B cell (primary cell): ENCODE data around the gene SLC17A4. TPM values are rescaled to one million over a fixed set of nuclear protein-coding genes. Genes with fewer than 3 reads are reported as not detected.

Experiments used
- ATAC-seq: fragments of 200-7000 bp; cut with Tn5 transposase; one replicate; pipeline ENCODE4 v1.10.0; 2021; ENCODE audit warnings: low read depth, mild to moderate bottlenecking, moderate number of reproducible peaks, moderate library complexity
- CTCF ChIA-PET: fragments of 350-600 bp; sonication (Branson Sonifier 250); formaldehyde crosslinking; loops from one replicate; lab custom pipeline; 2021; ENCODE audit warnings: antibody characterized with exemption, inconsistent platforms; lab: Charles Lee
- POLR2A ChIA-PET: fragments of 350-600 bp; sonication (Branson Sonifier 250); formaldehyde crosslinking; loops from one replicate; lab custom pipeline; 2021; ENCODE audit warnings: antibody characterized with exemption; lab: Charles Lee
- DNase-seq: peaks from one replicate; pipeline ENCODE4 v3.0.0; 2013
- H2AFZ ChIP-seq: 2 replicates; pipeline ENCODE4 v1.6.1; 2012; ENCODE audit warnings: mild to moderate bottlenecking, low read depth, low read length; ENCODE audit not compliant: insufficient read depth, poor library complexity, severe bottlenecking
- H3K27ac ChIP-seq, 2 donors: 1 replicate in 1 of 2; 2 replicates in 1 of 2; pipeline ENCODE4 v1.5.1; 2012 to 2013; ENCODE audit warnings: low read length in 2 of 2, mild to moderate bottlenecking in 2 of 2, moderate library complexity in 1 of 2
- H3K27me3 ChIP-seq, 4 experiments: fragments of 200-600 bp in 1 of 4; sonication (generic) in 1 of 4; replicated peaks in 1 of 4; 1 replicate in 2 of 4; 2 replicates in 2 of 4; pipeline versions ENCODE4 v1.6.1 to v1.7.0; 2013 to 2016; ENCODE audit warnings: low read length in 3 of 4, mild to moderate bottlenecking in 2 of 4, mixed read lengths in 1 of 4, moderate library complexity in 1 of 4; ENCODE audit not compliant: insufficient read depth in 4 of 4, control insufficient read depth in 3 of 4; ENCODE audit errors: control extremely low read depth in 1 of 4
- H3K36me3 ChIP-seq, 2 experiments: replicated peaks in 1 of 2; 1 replicate in 1 of 2; 2 replicates in 1 of 2; pipeline versions ENCODE4 v1.6.1 to v1.7.1; 2013; ENCODE audit warnings: low read length in 1 of 2; ENCODE audit not compliant: insufficient read depth in 2 of 2, control insufficient read depth in 1 of 2; ENCODE audit errors: control extremely low read depth in 1 of 2, extremely low read depth in 1 of 2
- H3K4me1 ChIP-seq, 2 donors: fragments of 200-600 bp in 1 of 2; sonication (generic) in 1 of 2; 1 replicate in 1 of 2; 2 replicates in 1 of 2; pipeline versions ENCODE4 v1.5.1 to v1.6.1; 2013 to 2017; ENCODE audit warnings: low read length in 2 of 2; ENCODE audit not compliant: control insufficient read depth in 2 of 2, insufficient read depth in 2 of 2
- H3K4me2 ChIP-seq: replicated peaks from 2 replicates; pipeline ENCODE3; 2012; ENCODE audit warnings: mild to moderate bottlenecking, low read depth, low read length; ENCODE audit not compliant: poor library complexity, severe bottlenecking
- H3K4me3 ChIP-seq, 5 experiments: fragments of 200-600 bp in 1 of 5; sonication (generic) in 1 of 5; 1 replicate in 3 of 5; 2 replicates in 2 of 5; pipeline versions ENCODE4 v1.5.1 to v1.7.0; 2011 to 2016; ENCODE audit warnings: low read length in 4 of 5, mild to moderate bottlenecking in 4 of 5, low read depth in 2 of 5, control low read depth in 1 of 5, moderate library complexity in 1 of 5; ENCODE audit not compliant: insufficient read depth in 1 of 5; ENCODE audit errors: control extremely low read depth in 1 of 5, extremely low read depth in 1 of 5
- H3K79me2 ChIP-seq: fragments of 200-600 bp; sonication (generic); one replicate; pipeline ENCODE4 v1.6.0; 2016; ENCODE audit warnings: low read length; ENCODE audit not compliant: control insufficient read depth, insufficient read depth
- H3K9ac ChIP-seq: fragments of 200-600 bp; sonication (generic); 2 replicates; pipeline ENCODE4 v1.6.1; 2017; ENCODE audit warnings: mild to moderate bottlenecking, low read length, moderate library complexity
- H3K9me3 ChIP-seq, 3 donors: one replicate each; pipeline versions ENCODE4 v1.6.1 to v1.7.1; 2013; ENCODE audit warnings: low read length in 2 of 3; ENCODE audit not compliant: control insufficient read depth in 2 of 3, insufficient read depth in 1 of 3; ENCODE audit errors: control extremely low read depth in 1 of 3
- H4K20me1 ChIP-seq: 2 replicates; pipeline ENCODE4 v1.6.0; 2012; ENCODE audit warnings: mild to moderate bottlenecking, low read length; ENCODE audit not compliant: insufficient read depth, control insufficient read depth, poor library complexity, severe bottlenecking
- H3K27ac Mint-ChIP-seq: one replicate; pipeline ENCODE4 v1.8.0; 2021; ENCODE audit warnings: mixed read lengths
- H3K27me3 Mint-ChIP-seq: one replicate; pipeline ENCODE4 v1.8.0; 2021; ENCODE audit warnings: mixed read lengths
- H3K4me1 Mint-ChIP-seq: one replicate; pipeline ENCODE4 v1.8.0; 2021; ENCODE audit warnings: mixed read lengths
- H3K4me3 Mint-ChIP-seq: one replicate; pipeline ENCODE4 v1.8.0; 2021; ENCODE audit warnings: mixed read lengths
- H3K9me3 Mint-ChIP-seq: one replicate; pipeline ENCODE4 v1.8.0; 2022; ENCODE audit warnings: mixed read lengths; ENCODE audit not compliant: insufficient read depth
- CTCF ChIP-seq: fragments of 200-600 bp; IDR thresholded peaks from one replicate; pipeline ENCODE4 v1.8.0; 2022; ENCODE audit warnings: antibody characterized with exemption, mild to moderate bottlenecking
- EZH2 ChIP-seq: IDR thresholded peaks from 2 replicates; pipeline ENCODE4 v1.6.1; 2012; ENCODE audit warnings: borderline replicate concordance, low read depth, mild to moderate bottlenecking, moderate library complexity, low read length; ENCODE audit not compliant: insufficient read depth, poor library complexity, severe bottlenecking
- WGBS: methylation state at CpG from one replicate; pipeline ENCODE4 v1.1.5; 2013; ENCODE audit warnings: missing lambda C conversion rate; ENCODE audit not compliant: insufficient coverage; 5-methylcytosine and 5-hydroxymethylcytosine counted together
- intact Hi-C: fragments of 100-400 bp; cut with micrococcal nuclease; formaldehyde crosslinking; loops from one replicate; pipeline ENCODE4 v1.10.0; 2022
- polyA plus RNA-seq: library from polyadenylated mRNA; depleted of rRNA; stranded (reverse); fragments of >200 nt; gene quantifications from 2 replicates; pipeline ENCODE4 v1.2.3, GENCODE V29; 2012
- total RNA-seq, 2 donors: library from RNA; stranded (reverse); fragments of 120-200 nt in 1 of 2; gene quantifications; 1 replicate in 1 of 2; 2 replicates in 1 of 2; pipeline versions ENCODE4 v1.2.3 to v1.2.4, GENCODE V29; 2013 to 2022

SLC17A4 gene
- total and polyA plus RNA-seq, 2 donors (not counting 1 experiment from before 2014, with no cell fraction given), result not detected

DNA sequence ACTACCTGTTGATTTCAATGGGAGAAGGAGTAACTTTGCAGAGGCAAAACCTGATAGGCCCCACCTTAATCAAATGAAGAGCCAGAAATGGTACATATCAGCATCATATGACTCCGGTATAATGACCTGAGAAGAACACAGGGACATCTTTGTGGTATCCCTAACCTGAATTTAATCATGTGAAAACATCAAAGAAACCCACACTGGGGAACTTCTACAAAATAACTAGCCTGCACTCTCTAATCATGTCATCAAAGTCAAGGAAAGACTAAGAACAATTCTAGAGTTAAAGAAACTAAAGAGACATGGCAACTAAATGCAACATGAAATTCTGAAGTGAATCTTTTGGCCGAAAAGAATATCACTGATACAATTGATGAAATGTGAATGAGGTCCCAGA, 34.9 kb downstream of the SLC17A4 start:
- WGBS, result 80% methylated on average over 2 of the region's 2 CpGs
- H3K9me3 ChIP-seq, result no peaks in the 10 kb centered on the region
- no peak overlapping the region for H3K4me3 ChIP-seq
- H3K4me1 ChIP-seq, result no peaks in the 10 kb centered on the region
- DNase-seq (no peak), ATAC-seq (no peak)
- CTCF ChIA-PET, result interaction anchor here (1.0 to 5.0 kb wide), 6 partner anchors 12 to 214 kb away, joined by 3 to 63 read pairs (median 14); no protein-coding TSS in a partner anchor
- H3K36me3 ChIP-seq, result no peaks in the 10 kb centered on the region
- intact Hi-C loops, result no loop called here
- no peak overlapping the region for H3K27ac ChIP-seq
- no peaks in the 10 kb centered on the region for H4K20me1 ChIP-seq
- no peak overlapping the region for H3K4me2 ChIP-seq
- H3K79me2 ChIP-seq, result no peaks in the 10 kb centered on the region
- Mint-ChIP-seq H3K27me3 (no peaks in the 10 kb centered on the region), H3K4me1 (no peaks in the 10 kb centered on the region), H3K9me3 (peaks cover 3% of the 10 kb centered on the region), H3K27ac (no peak overlapping the region), H3K4me3 (no peak overlapping the region)
- no peaks in the 10 kb centered on the region for H3K27me3 ChIP-seq
- no peak overlapping the region for H2AFZ ChIP-seq
- H3K9ac ChIP-seq, result no peak overlapping the region
- no peak for TF ChIP-seq CTCF
- no peak for TF ChIP-seq EZH2
- POLR2A ChIA-PET, result no interaction called here

GRCh38 chr6:25792016-25792415, 37.5 kb downstream of the SLC17A4 start:
- intact Hi-C loops, result no loop called here
- Histone ChIP-seq H3K36me3 (no peaks in the 10 kb centered on the region), H3K9me3 (no peaks in the 10 kb centered on the region), H3K4me3 (no peak overlapping the region), H3K27ac (no peak overlapping the region), H3K4me2 (no peak overlapping the region), H3K4me1 (no peaks in the 10 kb centered on the region), H3K27me3 (no peaks in the 10 kb centered on the region), H2AFZ (no peak overlapping the region), H4K20me1 (no peaks in the 10 kb centered on the region), H3K79me2 (no peaks in the 10 kb centered on the region), H3K9ac (no peak overlapping the region)
- ChIA-PET POLR2A (no interaction called here), CTCF (interaction anchor here (1.2 to 1.6 kb wide), 2 partner anchors 150 to 211 kb away, joined by 4 to 5 read pairs; no protein-coding TSS in a partner anchor)
- TF ChIP-seq CTCF, result no peak
- TF ChIP-seq EZH2, result no peak
- ATAC-seq, result no peak
- Mint-ChIP-seq H3K4me1 (no peaks in the 10 kb centered on the region), H3K9me3 (peaks cover 3% of the 10 kb centered on the region), H3K4me3 (no peak overlapping the region), H3K27ac (no peak overlapping the region), H3K27me3 (no peaks in the 10 kb centered on the region)
- DNase-seq, result no peak
- WGBS, result 95% methylated on average over 4 of the region's 4 CpGs
